Panc1 (cell line): ENCODE measurements around the gene IL37. TPM values are rescaled to one million over a fixed set of nuclear protein-coding genes. Genes with fewer than 3 reads are reported as not detected.

Experiments
- ATAC-seq: fragments of 200-7000 bp; cut with Tn5 transposase; 2 replicates; pipeline ENCODE4 v1.9.1; 2020; ENCODE audit warnings: mild to moderate bottlenecking, moderate library complexity
- BruUV-seq: library from RNA; stranded (reverse); fragments of 400-500 nt; replicated peaks from 2 replicates; lab custom pipeline; 2021; lab: Mats Ljungman, UMichigan
- CTCF ChIA-PET: fragments of 300-600 bp; sonication (Branson Sonifier 250); formaldehyde crosslinking; loops from one replicate; lab custom pipeline; 2022; ENCODE audit warnings: antibody characterized with exemption; lab: Charles Lee
- POLR2A ChIA-PET: fragments of 300-600 bp; sonication (Branson Sonifier 250); formaldehyde crosslinking; loops from one replicate; lab custom pipeline; 2022; ENCODE audit warnings: antibody characterized with exemption; lab: Charles Lee
- DNase-seq: peaks from one replicate; pipeline ENCODE4 v3.0.0-alpha.2; 2010; ENCODE audit warnings: low read depth, low spot score
- H3K27ac ChIP-seq: 2 replicates; pipeline ENCODE4 v1.5.1; 2011; ENCODE audit warnings: mild to moderate bottlenecking, low read length, inconsistent platforms
- H3K27me3 ChIP-seq: fragments of 200-500 bp; sonication (Bioruptor generic); 2 replicates; pipeline ENCODE4 v1.6.0; 2014; ENCODE audit warnings: low read length, inconsistent platforms; ENCODE audit not compliant: control insufficient read depth, insufficient read depth
- H3K36me3 ChIP-seq: fragments of 200-500 bp; sonication (Bioruptor generic); 2 replicates; pipeline ENCODE4 v1.5.1; 2014; ENCODE audit warnings: inconsistent platforms, mild to moderate bottlenecking, low read length, moderate library complexity; ENCODE audit not compliant: control insufficient read depth, insufficient read depth
- H3K4me1 ChIP-seq: 2 replicates; pipeline ENCODE4 v1.5.1; 2011; ENCODE audit warnings: inconsistent platforms, mild to moderate bottlenecking, low read length, moderate library complexity; ENCODE audit not compliant: control insufficient read depth, insufficient read depth
- H3K4me3 ChIP-seq, 2 experiments: 2 replicates each; pipeline ENCODE4 v1.5.1; 2011 to 2012; ENCODE audit warnings: low read depth in 2 of 2, low read length in 2 of 2, mild to moderate bottlenecking in 2 of 2, inconsistent platforms in 1 of 2, moderate library complexity in 1 of 2
- H3K9me3 ChIP-seq: fragments of 200-500 bp; sonication (Bioruptor generic); 2 replicates; pipeline ENCODE4 v1.5.1; 2014; ENCODE audit warnings: low read depth, mild to moderate bottlenecking, inconsistent platforms, low read length, moderate library complexity; ENCODE audit not compliant: control insufficient read depth, insufficient read depth
- POLR2AphosphoS5 ChIP-seq: IDR thresholded peaks from 2 replicates; pipeline ENCODE4 v1.6.1; 2012; ENCODE audit warnings: mild to moderate bottlenecking, low read depth, low read length, moderate library complexity
- SIN3A ChIP-seq: IDR thresholded peaks from 2 replicates; pipeline ENCODE4 v1.6.1; 2012; ENCODE audit warnings: low read depth, mild to moderate bottlenecking, low read length, moderate library complexity, borderline replicate concordance; ENCODE audit not compliant: insufficient read depth
- TCF7L2 ChIP-seq: IDR thresholded peaks from 2 replicates; pipeline ENCODE4 v1.6.1; 2011; ENCODE audit warnings: mild to moderate bottlenecking, low read depth, low read length, inconsistent platforms
- in situ Hi-C: cut with HindIII; loops from 2 replicates; pipeline ENCODE4 v1.10.0; 2016; ENCODE audit warnings: low sequenced_read_pairs, low pct_unique_long_range_greater_than_20kb
- intact Hi-C: fragments of 100-400 bp; cut with micrococcal nuclease; formaldehyde crosslinking; loops from one replicate; pipeline ENCODE4 v1.10.0; 2022; ENCODE audit not compliant: unreplicated experiment
- total RNA-seq: library from RNA; stranded (reverse); gene quantifications from one replicate; pipeline ENCODE4 v1.2.1, GENCODE V29; 2021; ENCODE audit not compliant: unreplicated experiment
- TF ChIP-seq, protein P1 (sequence below), 2 experiments: IDR thresholded peaks; 2 replicates each; pipeline ENCODE4 v1.6.1; 2011 to 2012; ENCODE audit warnings: low read depth in 2 of 2, control low read depth in 1 of 2, low read length in 1 of 2, mild to moderate bottlenecking in 1 of 2, moderate library complexity in 1 of 2; ENCODE audit not compliant: insufficient read depth in 1 of 2
- TF ChIP-seq, protein P2 (sequence below): fragments of 450-650 bp; IDR thresholded peaks from 2 replicates; pipeline ENCODE4 v1.5.1; 2017; ENCODE audit warnings: mild to moderate bottlenecking

Gene IL37
- total RNA-seq, 1 experiment from 2014 or later: not detected

DNA sequence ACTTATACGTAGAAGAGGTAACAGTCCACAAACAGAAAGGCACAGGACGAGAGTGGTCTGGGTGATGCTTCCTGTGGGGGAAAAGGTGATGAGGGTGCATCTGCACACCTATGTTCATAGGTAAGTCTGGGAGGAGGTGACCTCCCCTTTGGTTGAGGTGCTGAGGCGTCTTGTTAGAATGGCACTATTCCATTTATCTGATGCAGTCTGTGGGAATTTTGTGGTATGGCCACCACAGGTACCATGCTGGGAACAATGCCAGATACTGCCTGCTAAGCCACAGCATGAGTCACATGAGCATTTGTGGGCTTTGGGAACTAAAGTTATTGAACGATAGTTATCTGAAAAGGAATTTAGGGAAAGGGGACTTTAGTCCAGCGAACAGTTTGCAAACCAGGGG is 27.9 kb downstream of the IL37 start:
- in situ Hi-C loops (no loop called here), intact Hi-C loops (no loop called here)

DNA sequence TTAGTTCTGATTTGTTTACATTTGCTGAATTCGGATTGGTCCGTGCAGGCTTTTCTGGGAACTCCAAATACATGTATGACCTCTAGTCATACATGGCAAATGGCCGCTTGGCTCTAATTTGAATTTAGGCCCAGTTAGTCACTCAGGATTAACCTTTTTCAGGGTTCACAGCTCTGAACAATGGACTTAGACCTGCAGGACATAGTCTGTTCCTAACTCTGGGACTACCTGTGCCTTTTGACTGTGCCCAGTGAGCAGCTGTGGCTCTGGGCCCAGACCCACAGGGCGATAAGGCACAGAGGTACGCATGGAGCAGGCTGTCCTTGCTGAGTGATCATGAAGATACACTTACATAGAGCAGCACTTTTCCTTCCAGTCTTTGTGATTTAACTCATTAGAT is 28.5 kb downstream of the IL37 start:
- no peaks in the 10 kb centered on the region for H3K9me3 ChIP-seq
- ChIA-PET POLR2A (no interaction called here), CTCF (interaction anchor here (1.5 kb wide), 1 partner anchor 19 kb away, joined by 3 read pairs; no protein-coding TSS in a partner anchor)
- H3K27me3 ChIP-seq: peaks cover 6% of the 10 kb centered on the region; the same call in 1 of the 2 replicates
- no peak overlapping the region for H3K27ac ChIP-seq
- BruUV-seq: no TSS peak
- ATAC-seq: no peak
- no peaks in the 10 kb centered on the region for H3K4me1 ChIP-seq
- H3K4me3 ChIP-seq: no peak overlapping the region
- no peaks in the 10 kb centered on the region for H3K36me3 ChIP-seq
- TF ChIP-seq, protein P1, sequence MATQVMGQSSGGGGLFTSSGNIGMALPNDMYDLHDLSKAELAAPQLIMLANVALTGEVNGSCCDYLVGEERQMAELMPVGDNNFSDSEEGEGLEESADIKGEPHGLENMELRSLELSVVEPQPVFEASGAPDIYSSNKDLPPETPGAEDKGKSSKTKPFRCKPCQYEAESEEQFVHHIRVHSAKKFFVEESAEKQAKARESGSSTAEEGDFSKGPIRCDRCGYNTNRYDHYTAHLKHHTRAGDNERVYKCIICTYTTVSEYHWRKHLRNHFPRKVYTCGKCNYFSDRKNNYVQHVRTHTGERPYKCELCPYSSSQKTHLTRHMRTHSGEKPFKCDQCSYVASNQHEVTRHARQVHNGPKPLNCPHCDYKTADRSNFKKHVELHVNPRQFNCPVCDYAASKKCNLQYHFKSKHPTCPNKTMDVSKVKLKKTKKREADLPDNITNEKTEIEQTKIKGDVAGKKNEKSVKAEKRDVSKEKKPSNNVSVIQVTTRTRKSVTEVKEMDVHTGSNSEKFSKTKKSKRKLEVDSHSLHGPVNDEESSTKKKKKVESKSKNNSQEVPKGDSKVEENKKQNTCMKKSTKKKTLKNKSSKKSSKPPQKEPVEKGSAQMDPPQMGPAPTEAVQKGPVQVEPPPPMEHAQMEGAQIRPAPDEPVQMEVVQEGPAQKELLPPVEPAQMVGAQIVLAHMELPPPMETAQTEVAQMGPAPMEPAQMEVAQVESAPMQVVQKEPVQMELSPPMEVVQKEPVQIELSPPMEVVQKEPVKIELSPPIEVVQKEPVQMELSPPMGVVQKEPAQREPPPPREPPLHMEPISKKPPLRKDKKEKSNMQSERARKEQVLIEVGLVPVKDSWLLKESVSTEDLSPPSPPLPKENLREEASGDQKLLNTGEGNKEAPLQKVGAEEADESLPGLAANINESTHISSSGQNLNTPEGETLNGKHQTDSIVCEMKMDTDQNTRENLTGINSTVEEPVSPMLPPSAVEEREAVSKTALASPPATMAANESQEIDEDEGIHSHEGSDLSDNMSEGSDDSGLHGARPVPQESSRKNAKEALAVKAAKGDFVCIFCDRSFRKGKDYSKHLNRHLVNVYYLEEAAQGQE (IDR thresholded peaks at IDR 0.05; ENCODE audit: insufficient read depth in 1 of 2, low read depth in 2 of 2, low read length in 1 of 2): no peak
- TF ChIP-seq, protein P2, sequence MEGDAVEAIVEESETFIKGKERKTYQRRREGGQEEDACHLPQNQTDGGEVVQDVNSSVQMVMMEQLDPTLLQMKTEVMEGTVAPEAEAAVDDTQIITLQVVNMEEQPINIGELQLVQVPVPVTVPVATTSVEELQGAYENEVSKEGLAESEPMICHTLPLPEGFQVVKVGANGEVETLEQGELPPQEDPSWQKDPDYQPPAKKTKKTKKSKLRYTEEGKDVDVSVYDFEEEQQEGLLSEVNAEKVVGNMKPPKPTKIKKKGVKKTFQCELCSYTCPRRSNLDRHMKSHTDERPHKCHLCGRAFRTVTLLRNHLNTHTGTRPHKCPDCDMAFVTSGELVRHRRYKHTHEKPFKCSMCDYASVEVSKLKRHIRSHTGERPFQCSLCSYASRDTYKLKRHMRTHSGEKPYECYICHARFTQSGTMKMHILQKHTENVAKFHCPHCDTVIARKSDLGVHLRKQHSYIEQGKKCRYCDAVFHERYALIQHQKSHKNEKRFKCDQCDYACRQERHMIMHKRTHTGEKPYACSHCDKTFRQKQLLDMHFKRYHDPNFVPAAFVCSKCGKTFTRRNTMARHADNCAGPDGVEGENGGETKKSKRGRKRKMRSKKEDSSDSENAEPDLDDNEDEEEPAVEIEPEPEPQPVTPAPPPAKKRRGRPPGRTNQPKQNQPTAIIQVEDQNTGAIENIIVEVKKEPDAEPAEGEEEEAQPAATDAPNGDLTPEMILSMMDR: no peak
- no peak for TF ChIP-seq SIN3A
- TF ChIP-seq TCF7L2: no peak
- TF ChIP-seq POLR2AphosphoS5: no peak
- in situ Hi-C loops (no loop called here), intact Hi-C loops (no loop called here)
- no peak for DNase-seq

More for the DNA sequence above, 27.9 kb downstream of the IL37 start:
- Histone ChIP-seq H3K4me1 (no peaks in the 10 kb centered on the region), H3K27ac (no peak overlapping the region), H3K4me3 (no peak overlapping the region), H3K9me3 (no peaks in the 10 kb centered on the region), H3K27me3 (peaks cover 6% of the 10 kb centered on the region; the same call in 1 of the 2 replicates), H3K36me3 (no peaks in the 10 kb centered on the region)
- no TSS peak for BruUV-seq
- ChIA-PET POLR2A (no interaction called here), CTCF (no interaction called here)
- ATAC-seq: no peak
- TF ChIP-seq, protein P2: no peak
- DNase-seq: no peak
